K562 (cell line): ENCODE results near the gene C10orf95. TPM values are rescaled to one million over a fixed set of nuclear protein-coding genes. Genes with fewer than 3 reads are reported as not detected.

ENCODE experiments used
- ATAC-seq: fragments of 200-7000 bp; cut with Tn5 transposase; 3 replicates; pipeline ENCODE4 v1.9.1; 2020; ENCODE audit warnings: moderate library complexity
- BruUV-seq: library from RNA; stranded (reverse); fragments of 400-500 nt; replicated peaks from 2 replicates; lab custom pipeline; 2021; lab: Mats Ljungman, UMichigan
- CTCF ChIA-PET: fragments of 300-600 bp; formaldehyde crosslinking; extraction: SDS; loops from one replicate; lab custom pipeline; 2021; ENCODE audit warnings: low intra/inter-chr PET ratio; lab: Yijun Ruan, JAX
- POLR2A ChIA-PET: fragments of 300-600, 350-650 bp; sonication (Branson Sonifier 250); formaldehyde crosslinking; extraction: SDS; loops from one replicate; lab custom pipeline; 2021; ENCODE audit warnings: antibody characterized with exemption, inconsistent platforms; lab: Yijun Ruan, JAX
- DNase-seq, 4 experiments: peaks; one replicate each; pipeline versions ENCODE4 v3.0.0 to v3.0.0-alpha.2; 2011 to 2018; ENCODE audit warnings: low spot score in 3 of 4, mixed read lengths in 3 of 4; ENCODE audit errors: extremely low read depth in 1 of 4
- FAIRE-seq: peaks from 2 replicates; lab custom pipeline; 2011; peaks lifted over from hg19 to GRCh38; lab: Jason Lieb, UNC
- H2AFZ ChIP-seq: 2 replicates; pipeline ENCODE4 v1.6.0; 2011; ENCODE audit warnings: low read depth, low read length, control low read depth, inconsistent platforms
- H3K27ac ChIP-seq: fragments of 200-600 bp; 3 replicates; pipeline ENCODE4 v1.8.0; 2011; ENCODE audit warnings: low read depth, mild to moderate bottlenecking, control low read depth, inconsistent platforms, low read length, moderate library complexity, mixed read lengths; ENCODE audit errors: extremely low read depth
- H3K27me3 ChIP-seq, 2 experiments: fragments of 300-600 bp in 1 of 2; 2 replicates in 1 of 2; 3 replicates in 1 of 2; pipeline versions ENCODE4 v1.6.0 to v1.8.0; 2011; ENCODE audit warnings: inconsistent platforms in 2 of 2, low read length in 2 of 2, mild to moderate bottlenecking in 1 of 2, mixed read lengths in 1 of 2, moderate library complexity in 1 of 2; ENCODE audit not compliant: control insufficient read depth in 2 of 2, insufficient read depth in 2 of 2
- H3K36me3 ChIP-seq: fragments of 300-600 bp; 3 replicates; pipeline ENCODE4 v1.8.0; 2011; ENCODE audit warnings: mild to moderate bottlenecking, low read length, inconsistent platforms; ENCODE audit not compliant: control insufficient read depth, insufficient read depth
- H3K4me1 ChIP-seq, 2 experiments: fragments of 200-600 bp in 1 of 2; replicated peaks in 1 of 2; 2 replicates in 1 of 2; 3 replicates in 1 of 2; pipeline versions ENCODE4 v1.5.1 to v1.8.0; 2011; ENCODE audit warnings: inconsistent platforms in 2 of 2, low read length in 2 of 2, mild to moderate bottlenecking in 1 of 2, mixed read lengths in 1 of 2, moderate library complexity in 1 of 2; ENCODE audit not compliant: control insufficient read depth in 2 of 2, insufficient read depth in 2 of 2
- H3K4me2 ChIP-seq: 2 replicates; pipeline ENCODE4 v1.6.1; 2011; ENCODE audit warnings: low read length, control low read depth, inconsistent platforms, mixed read lengths; ENCODE audit not compliant: insufficient read depth
- H3K4me3 ChIP-seq: fragments of 200-600 bp; sonication (generic), shearing (Covaris generic); 2 replicates; pipeline ENCODE4 v1.5.1; 2016; ENCODE audit warnings: control low read depth, inconsistent platforms
- H3K79me2 ChIP-seq: fragments of 200-600 bp; 3 replicates; pipeline ENCODE4 v1.8.0; 2011; ENCODE audit warnings: low read length, inconsistent platforms; ENCODE audit not compliant: control insufficient read depth, insufficient read depth
- H3K9ac ChIP-seq, 2 experiments: 2 replicates each; pipeline versions ENCODE4 v1.6.0 to v1.6.1; 2011; ENCODE audit warnings: low read depth in 2 of 2, low read length in 2 of 2, control low read depth in 1 of 2, inconsistent platforms in 1 of 2, mild to moderate bottlenecking in 1 of 2, mixed read lengths in 1 of 2; ENCODE audit not compliant: insufficient read depth in 1 of 2
- H3K9me1 ChIP-seq: one replicate; pipeline ENCODE4 v1.6.0; 2011; ENCODE audit warnings: inconsistent platforms, mild to moderate bottlenecking, low read length, moderate library complexity; ENCODE audit not compliant: control insufficient read depth, insufficient read depth
- H3K9me3 ChIP-seq: replicated peaks from 2 replicates; pipeline ENCODE4 v1.5.1; 2011; ENCODE audit warnings: low read depth, low read length, inconsistent platforms; ENCODE audit not compliant: control insufficient read depth, insufficient read depth
- H4K20me1 ChIP-seq: replicated peaks from 2 replicates; pipeline ENCODE4 v1.6.1; 2011; ENCODE audit warnings: low read length, inconsistent platforms, mixed read lengths; ENCODE audit not compliant: control insufficient read depth, insufficient read depth
- ARID2 ChIP-seq: fragments of 450-650 bp; IDR thresholded peaks from 2 replicates; pipeline ENCODE4 v1.6.1; 2017; ENCODE audit warnings: antibody characterized with exemption, mild to moderate bottlenecking
- CBX3 ChIP-seq, 2 experiments: IDR thresholded peaks; 1 replicate in 1 of 2; 2 replicates in 1 of 2; pipeline ENCODE4 v1.6.1; 2012; ENCODE audit warnings: inconsistent platforms in 2 of 2, low read length in 2 of 2, borderline replicate concordance in 1 of 2, control low read depth in 1 of 2
- CEBPB ChIP-seq: fragments of 450-650 bp; IDR thresholded peaks from 2 replicates; pipeline ENCODE4 v1.6.1; 2016; ENCODE audit warnings: missing genetic modification characterization, missing compliant biosample characterization
- DNMT1 ChIP-seq: fragments of 450-650 bp; IDR thresholded peaks from 2 replicates; pipeline ENCODE4 v1.6.1; 2016; ENCODE audit warnings: antibody characterized with exemption, mild to moderate bottlenecking
- GABPA ChIP-seq: fragments of 200-800 bp; sonication (Bioruptor generic); conservative IDR thresholded peaks from 2 replicates; pipeline ENCODE4 v1.6.1; 2016; ENCODE audit warnings: low read depth, missing genetic modification characterization, missing compliant biosample characterization
- MAFG ChIP-seq: fragments of 450-650 bp; conservative IDR thresholded peaks from 2 replicates; pipeline ENCODE4 v1.6.1; 2016; ENCODE audit warnings: missing genetic modification characterization, missing compliant biosample characterization
- MECOM ChIP-seq: fragments of 250-450 bp; sonication (Bioruptor Pico); IDR thresholded peaks from 2 replicates; pipeline ENCODE4 v1.8.0; 2022; ENCODE audit warnings: inconsistent platforms
- MLLT1 ChIP-seq, 2 experiments: fragments of 450-650 bp; IDR thresholded peaks; 2 replicates each; pipeline ENCODE4 v1.6.1; 2016
- NR2F6 ChIP-seq: fragments of 450-650 bp; formaldehyde crosslinking; IDR thresholded peaks from 2 replicates; pipeline ENCODE4 v1.4.0; 2020; ENCODE audit warnings: mild to moderate bottlenecking
- NUFIP1 ChIP-seq: fragments of 450-650 bp; IDR thresholded peaks from 2 replicates; pipeline ENCODE4 v1.6.1; 2018; ENCODE audit not compliant: partially characterized antibody
- PHB ChIP-seq: fragments of 250-450 bp; sonication (Bioruptor Pico); IDR thresholded peaks from 2 replicates; pipeline ENCODE4 v1.5.0; 2021
- STAT5A ChIP-seq: IDR thresholded peaks from 2 replicates; pipeline ENCODE4 v1.6.1; 2012; ENCODE audit warnings: low read length, inconsistent platforms, borderline replicate concordance
- TSHZ1 ChIP-seq: fragments of 250-450 bp; sonication (Bioruptor Pico); IDR thresholded peaks from 2 replicates; pipeline ENCODE4 v1.4.0; 2020; ENCODE audit warnings: mild to moderate bottlenecking, moderate library complexity
- XRCC5 ChIP-seq: fragments of 200-400 bp; formaldehyde crosslinking; IDR thresholded peaks from 2 replicates; pipeline ENCODE4 v1.6.1; 2017; ENCODE audit warnings: low read depth, mild to moderate bottlenecking, low read length
- ZBTB9 ChIP-seq: fragments of 450-650 bp; formaldehyde crosslinking; IDR thresholded peaks from 2 replicates; pipeline ENCODE4 v1.4.0; 2020; ENCODE audit warnings: mild to moderate bottlenecking, moderate library complexity
- ZFP36 ChIP-seq: fragments of 150-350 bp; IDR thresholded peaks from 2 replicates; pipeline ENCODE4 v1.6.1; 2018; ENCODE audit warnings: low read length, low read depth; ENCODE audit not compliant: partially characterized antibody
- ZNF239 ChIP-seq: fragments of 250-450 bp; sonication (Bioruptor Pico); IDR thresholded peaks from 2 replicates; pipeline ENCODE4 v1.4.0; 2020; ENCODE audit warnings: mild to moderate bottlenecking
- ZNF511 ChIP-seq: sonication (generic); formaldehyde crosslinking; IDR thresholded peaks from 2 replicates; pipeline ENCODE4 v1.8.0; 2022; ENCODE audit warnings: mild to moderate bottlenecking, missing genetic modification reagents
- WGBS: fragments of 100-300 bp; shearing (Covaris generic); methylation state at CpG from one replicate; pipeline ENCODE4 v1.1.6; 2016; ENCODE audit warnings: low coverage, mixed read lengths; ENCODE audit not compliant: insufficient coverage; ENCODE audit errors: missing lambda C conversion rate; 5-methylcytosine and 5-hydroxymethylcytosine counted together
- in situ Hi-C: fragments of 300-500 bp; cut with MboI; formaldehyde crosslinking; loops from 4 replicates; pipeline ENCODE4 v1.15.0; 2018; ENCODE audit warnings: inconsistent platforms, mixed read lengths
- intact Hi-C: fragments of 100-400 bp; cut with micrococcal nuclease; formaldehyde crosslinking; loops from 2 replicates; pipeline ENCODE4 v1.14.2; 2022
- polyA plus RNA-seq, 8 experiments: library from polyadenylated mRNA; depleted of rRNA in 4 of 8; stranded (reverse) in 5 of 8; unstranded in 3 of 8; fragments of >200 nt; fragmentation: Nextera tagmentation in 2 of 8; fragmentation: Illumina TruSeq in 1 of 8; extraction: Ambion mirVana in 2 of 8; extraction: Trizol in 1 of 8; gene quantifications; 2 replicates each; pipeline versions ENCODE4 v1.2.1 to v1.2.3, GENCODE V29; 2011 to 2014; ENCODE audit warnings: inconsistent platforms in 1 of 8, missing spikeins in 1 of 8
- total RNA-seq, 7 experiments: library from RNA; depleted of rRNA in 6 of 7; stranded (reverse); fragments of >200 nt in 6 of 7; fragmentation: Illumina TruSeq in 2 of 7; extraction: Trizol in 2 of 7; gene quantifications; 2 replicates each; pipeline versions ENCODE4 v1.2.1 to v1.2.3, GENCODE V29; 2011 to 2021; ENCODE audit warnings: low replicate concordance in 1 of 7

The C10orf95 gene
- total and polyA plus RNA-seq, 9 of the 15 experiments (the other 6 are each of a cell fraction or from before 2014, with no cell fraction given) = 0.03 to 0.41 (median 0.17) TPM; not detected in 1

- Histone ChIP-seq H3K9ac (0 out of 4 replicates have a peak overlapping the region, but pooled peaks of 1 of the 2 experiments have one; percentile 35), H3K9me1 (no peaks in the 10 kb centered on the region), H3K9me3 (no peaks in the 10 kb centered on the region), H4K20me1 (no peaks in the 10 kb centered on the region), H3K27ac (no peak overlapping the region), H2AFZ (no peak overlapping the region), H3K36me3 (peaks cover 17% of the 10 kb centered on the region; the same call in 2 of the 3 replicates), H3K4me2 (no peak overlapping the region), H3K79me2 (peaks cover 25% of the 10 kb centered on the region), H3K27me3 (no peaks in the 10 kb centered on the region), H3K4me1 (peaks cover 10 to 35% of the 10 kb centered on the region in 2 experiments; a peak in 4 of 5 replicates), H3K4me3 (no peak overlapping the region)
- FAIRE-seq = no peak
- no peak for ATAC-seq
- no peak for DNase-seq
- 93% methylated on average over 4 of the region's 6 CpGs for WGBS
- in situ Hi-C loops (loop anchor here (25.0 kb wide), 1 partner anchor 588 kb away; the partner anchor contains the start of gene KCNIP2), intact Hi-C loops (loop anchor here (5.0 kb wide), 1 partner anchor 37 kb away; no protein-coding TSS in a partner anchor)
- POLR2A ChIA-PET = interaction anchor here (0.6 to 5.3 kb wide), 4 partner anchors 9 to 816 kb away, joined by 3 to 34 read pairs (median 4); no protein-coding TSS in a partner anchor
- CTCF ChIA-PET = no interaction called here
- no TSS peak for BruUV-seq
- TF ChIP-seq CEBPB (tag) (no peak), NR2F6 (CRISPR knock-in tag) (no peak), MECOM (CRISPR knock-in tag) (no peak), STAT5A (no peak), ARID2 (no peak), MLLT1 (IDR thresholded peaks at IDR 0.05) (no peak), ZNF239 (CRISPR knock-in tag) (no peak), NUFIP1 (no peak), XRCC5 (no peak), ZNF511 (CRISPR knock-in tag) (no peak), DNMT1 (no peak), PHB (no peak), CBX3 (IDR thresholded peaks at IDR 0.05; ENCODE audit: borderline replicate concordance in 1 of 2, low read length in 2 of 2) (no peak), ZFP36 (no peak), TSHZ1 (CRISPR knock-in tag) (no peak), ZBTB9 (CRISPR knock-in tag) (no peak), MAFG (tag) (no peak), GABPA (tag) (no peak)
These were observed 26.4 kb downstream of the C10orf95 start for GRCh38 chr10:102424916-102425315.
